NCI-H1694 (cell line): ENCODE data around the gene TXNRD2.
A peak's percentile ranks its signal among the peaks of the same experiment; 100 is the strongest.

Experiments used
- DNase-seq: peaks from one replicate; lab custom pipeline; 2025; lab: John Stamatoyannopoulos, UW

Gene TXNRD2

DNA sequence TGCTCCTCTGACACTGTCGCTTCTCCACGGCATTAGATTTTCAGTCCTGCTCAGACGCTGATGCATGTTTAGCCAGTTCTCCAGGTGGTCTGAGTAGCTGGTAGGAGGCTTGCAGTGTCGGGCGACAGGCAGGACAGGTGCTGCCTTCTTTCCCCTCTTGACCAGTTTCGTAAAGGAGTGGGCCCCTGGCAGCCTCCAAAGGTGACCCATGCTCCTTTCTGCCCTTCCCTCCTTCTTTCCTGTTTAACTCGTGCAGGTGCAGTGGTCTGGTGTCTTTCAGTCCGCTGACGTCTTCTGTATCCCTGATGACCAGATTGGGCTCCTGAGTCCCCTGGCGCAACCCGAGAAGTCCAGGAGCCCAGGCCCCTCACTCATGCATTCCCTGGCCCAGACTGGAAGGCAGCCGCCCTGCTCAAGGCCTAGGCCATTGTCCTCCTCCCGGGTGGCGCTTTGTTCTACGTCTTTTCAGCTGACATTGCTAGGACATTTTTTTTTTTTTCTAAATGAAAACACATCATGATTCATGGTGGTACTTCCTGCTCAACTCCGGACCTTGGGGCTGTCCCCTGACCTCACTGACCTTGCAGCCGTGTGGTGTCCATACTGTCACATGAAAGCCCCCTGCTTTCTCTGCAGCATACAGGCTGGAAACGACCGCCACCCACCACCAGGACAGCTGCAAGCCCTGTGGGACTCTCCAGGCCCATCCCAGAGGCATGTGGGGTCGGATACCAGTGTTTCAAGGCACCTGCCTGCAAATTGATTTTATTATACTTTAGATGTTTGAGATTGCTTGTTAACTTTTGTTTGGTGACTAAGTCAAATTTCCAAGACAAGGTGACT is 25.5 kb upstream of the TXNRD2 start:
- no peak for DNase-seq

- DNase-seq: peak; percentile 28
Observed at GRCh38 chr22:19965771-19966709, 24.4 kb upstream of the TXNRD2 start.

GRCh38 chr22:19964701-19965386 is 23.2 kb upstream of the TXNRD2 start:
- no peak for DNase-seq

- DNase-seq: no peak
Observed at GRCh38 chr22:19963863-19964642, 22.4 kb upstream of the TXNRD2 start.

DNA sequence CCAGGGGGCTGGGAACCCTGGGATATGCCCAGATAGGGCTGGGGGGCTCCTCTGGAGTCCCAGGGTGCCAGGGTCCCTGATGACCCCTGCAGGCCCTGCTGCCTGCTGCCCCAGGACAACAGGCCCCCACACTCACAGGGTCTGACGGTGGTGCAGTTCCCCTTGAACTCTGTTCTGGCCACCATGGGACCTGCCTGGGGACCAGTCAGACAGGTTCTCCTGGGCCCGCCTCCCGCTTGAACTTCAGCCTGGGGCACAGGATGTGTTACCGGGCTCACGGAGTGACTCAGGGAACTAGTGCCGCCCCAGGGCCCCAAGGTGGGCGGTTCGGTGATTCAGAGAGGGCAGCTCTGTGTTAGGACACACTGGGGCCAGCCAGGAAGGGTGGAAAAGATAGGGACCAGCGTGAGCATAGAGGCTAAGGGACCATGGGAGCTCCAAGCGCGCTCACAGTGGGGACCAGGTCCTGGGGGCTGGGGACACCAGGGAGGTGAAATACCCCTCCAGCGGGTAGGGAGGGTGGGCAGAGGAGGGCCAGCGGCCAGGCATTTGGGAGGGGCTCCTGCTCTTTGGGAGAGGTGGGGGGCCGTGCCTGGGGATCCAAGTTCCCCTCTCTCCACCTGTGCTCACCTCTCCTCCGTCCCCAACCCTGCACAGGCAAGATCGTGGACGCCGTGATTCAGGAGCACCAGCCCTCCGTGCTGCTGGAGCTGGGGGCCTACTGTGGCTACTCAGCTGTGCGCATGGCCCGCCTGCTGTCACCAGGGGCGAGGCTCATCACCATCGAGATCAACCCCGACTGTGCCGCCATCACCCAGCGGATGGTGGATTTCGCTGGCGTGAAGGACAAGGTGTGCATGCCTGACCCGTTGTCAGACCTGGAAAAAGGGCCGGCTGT is 21.5 kb upstream of the TXNRD2 start:
- no peak for DNase-seq

DNA sequence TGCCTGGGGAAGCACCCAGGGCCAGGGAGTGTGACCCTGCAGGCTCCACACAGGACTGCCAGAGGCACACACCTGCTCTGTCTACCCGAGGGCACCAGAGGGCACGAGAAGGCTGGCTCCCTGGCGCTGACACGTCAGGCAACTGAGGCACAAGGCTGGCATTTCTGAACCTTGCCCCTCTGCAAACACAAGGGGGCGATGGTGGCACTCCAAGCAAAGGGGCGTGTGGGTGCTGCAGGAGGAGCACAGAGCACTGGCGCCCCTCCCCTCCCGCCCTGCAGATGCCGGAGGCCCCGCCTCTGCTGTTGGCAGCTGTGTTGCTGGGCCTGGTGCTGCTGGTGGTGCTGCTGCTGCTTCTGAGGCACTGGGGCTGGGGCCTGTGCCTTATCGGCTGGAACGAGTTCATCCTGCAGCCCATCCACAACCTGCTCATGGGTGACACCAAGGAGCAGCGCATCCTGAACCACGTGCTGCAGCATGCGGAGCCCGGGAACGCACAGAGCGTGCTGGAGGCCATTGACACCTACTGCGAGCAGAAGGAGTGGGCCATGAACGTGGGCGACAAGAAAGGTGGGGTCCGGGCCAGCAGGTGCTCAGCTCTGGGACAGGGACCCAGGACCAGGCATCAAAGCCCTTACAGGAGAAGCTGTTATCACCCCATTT is 20.8 kb upstream of the TXNRD2 start:
- peak; percentile 67 for DNase-seq

DNA sequence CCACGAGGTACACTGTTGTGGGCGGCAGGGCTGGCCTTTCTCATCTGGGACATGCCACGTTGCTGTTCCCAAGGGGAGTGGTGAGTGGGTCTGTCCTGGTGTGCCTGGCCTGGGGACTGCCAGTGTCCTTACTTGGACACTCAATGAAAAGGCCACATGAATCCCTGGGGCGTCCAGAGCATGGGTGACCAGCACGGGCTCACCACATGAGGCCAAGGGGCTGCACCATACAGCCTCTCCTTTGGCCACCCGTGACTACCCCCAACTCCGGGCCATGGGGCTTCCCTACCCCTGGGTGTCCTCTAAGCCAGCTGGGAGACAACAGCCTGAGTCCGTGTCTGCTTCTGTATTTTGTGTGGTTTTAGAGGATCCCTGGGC is 20.2 kb upstream of the TXNRD2 start:
- DNase-seq: no peak

DNA sequence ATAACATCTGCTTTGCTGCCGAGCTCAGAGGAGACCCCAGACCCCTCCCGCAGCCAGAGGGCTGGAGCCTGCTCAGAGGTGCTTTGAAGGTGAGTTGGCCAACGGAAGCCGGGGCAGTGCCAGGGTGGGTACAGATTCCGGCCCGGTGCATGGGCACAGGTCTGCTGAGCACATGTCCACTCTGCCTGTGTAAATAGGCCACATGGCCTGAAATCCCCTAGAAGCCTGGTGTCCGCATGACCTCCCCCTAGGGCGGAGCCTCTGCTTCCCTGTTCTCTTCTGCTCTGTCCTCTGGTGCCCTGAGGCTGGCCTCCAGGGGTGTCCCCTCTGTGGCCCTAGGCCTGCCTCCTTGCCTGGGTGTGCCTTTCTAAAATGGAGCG is 19.6 kb upstream of the TXNRD2 start:
- DNase-seq: no peak

- no peak for DNase-seq
Observed at GRCh38 chr22:19960491-19961200, 19.0 kb upstream of the TXNRD2 start.

DNA sequence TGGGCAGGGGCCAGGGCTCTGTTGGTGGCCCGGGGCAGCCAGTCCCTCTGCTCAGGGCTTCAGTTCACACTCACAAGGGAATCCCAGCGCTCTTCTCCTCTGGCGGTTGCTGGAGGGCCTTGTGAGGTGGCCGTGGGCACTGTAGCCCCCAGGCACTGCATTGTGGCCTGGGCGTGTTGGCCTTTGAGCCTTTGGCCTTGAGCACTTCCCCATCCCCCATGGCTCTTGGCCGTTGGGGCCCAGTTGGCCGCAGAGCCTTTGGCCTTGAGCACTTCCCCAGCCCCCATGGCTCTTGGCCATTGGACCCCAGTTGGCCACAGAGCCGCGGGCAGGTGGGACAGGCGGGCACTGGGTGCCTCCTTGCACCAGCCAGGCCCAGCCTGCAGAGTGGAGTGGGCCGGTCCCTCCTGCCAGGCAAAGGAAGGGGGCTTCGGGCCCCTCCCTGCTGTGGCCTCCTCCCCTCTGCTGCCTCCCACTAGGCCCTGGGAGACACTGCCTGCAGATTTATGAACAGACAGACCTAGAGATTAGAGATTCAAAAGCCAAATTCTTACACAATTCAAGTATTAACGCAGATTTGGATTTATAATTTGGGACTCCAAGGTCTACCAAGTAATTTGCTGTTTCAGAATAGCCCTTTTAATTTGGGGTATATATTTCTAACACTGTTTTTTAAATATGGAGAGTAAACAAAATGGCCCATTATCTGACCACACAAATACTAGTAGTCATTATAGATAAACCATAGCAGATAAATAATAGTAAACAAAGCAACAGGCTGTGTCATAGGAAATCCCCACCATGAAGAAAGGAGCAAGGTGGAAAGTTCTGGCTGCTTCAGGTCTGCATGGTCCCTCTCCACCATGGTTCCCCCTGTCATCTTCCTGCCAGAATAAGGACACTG is 18.2 kb upstream of the TXNRD2 start:
- no peak for DNase-seq

DNA sequence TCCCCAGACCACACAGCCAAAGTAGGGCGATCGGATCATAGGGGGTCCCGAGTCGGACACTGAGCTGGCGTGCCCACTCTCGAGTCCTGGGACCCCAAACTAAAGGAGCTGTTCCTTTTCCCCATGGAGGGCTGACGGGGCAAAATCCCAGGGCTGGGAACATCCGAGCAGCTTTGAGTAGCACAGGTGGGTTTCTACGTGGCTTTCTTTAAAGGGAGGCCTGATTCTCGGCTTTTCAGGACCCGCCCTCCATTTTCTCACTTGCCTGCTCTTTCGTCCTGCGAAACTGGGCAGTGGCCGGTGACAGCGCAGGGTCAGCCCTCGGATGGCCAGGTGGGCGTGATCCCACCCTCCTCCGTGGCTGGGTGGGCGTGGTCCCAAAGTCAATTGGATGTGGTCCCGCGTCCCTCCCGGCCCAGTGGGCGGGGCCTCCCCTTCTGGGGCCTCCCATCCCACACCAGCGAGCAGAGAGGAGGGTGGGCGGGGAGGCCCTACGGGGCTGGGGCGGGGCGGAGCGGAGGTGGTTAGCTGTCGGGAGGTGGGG is 17.5 kb upstream of the TXNRD2 start:
- no peak for DNase-seq

GRCh38 chr22:19958083-19959042 is 16.7 kb upstream of the TXNRD2 start:
- no peak for DNase-seq

- DNase-seq: no peak
Observed at GRCh38 chr22:19957445-19957844, 15.8 kb upstream of the TXNRD2 start.

DNA sequence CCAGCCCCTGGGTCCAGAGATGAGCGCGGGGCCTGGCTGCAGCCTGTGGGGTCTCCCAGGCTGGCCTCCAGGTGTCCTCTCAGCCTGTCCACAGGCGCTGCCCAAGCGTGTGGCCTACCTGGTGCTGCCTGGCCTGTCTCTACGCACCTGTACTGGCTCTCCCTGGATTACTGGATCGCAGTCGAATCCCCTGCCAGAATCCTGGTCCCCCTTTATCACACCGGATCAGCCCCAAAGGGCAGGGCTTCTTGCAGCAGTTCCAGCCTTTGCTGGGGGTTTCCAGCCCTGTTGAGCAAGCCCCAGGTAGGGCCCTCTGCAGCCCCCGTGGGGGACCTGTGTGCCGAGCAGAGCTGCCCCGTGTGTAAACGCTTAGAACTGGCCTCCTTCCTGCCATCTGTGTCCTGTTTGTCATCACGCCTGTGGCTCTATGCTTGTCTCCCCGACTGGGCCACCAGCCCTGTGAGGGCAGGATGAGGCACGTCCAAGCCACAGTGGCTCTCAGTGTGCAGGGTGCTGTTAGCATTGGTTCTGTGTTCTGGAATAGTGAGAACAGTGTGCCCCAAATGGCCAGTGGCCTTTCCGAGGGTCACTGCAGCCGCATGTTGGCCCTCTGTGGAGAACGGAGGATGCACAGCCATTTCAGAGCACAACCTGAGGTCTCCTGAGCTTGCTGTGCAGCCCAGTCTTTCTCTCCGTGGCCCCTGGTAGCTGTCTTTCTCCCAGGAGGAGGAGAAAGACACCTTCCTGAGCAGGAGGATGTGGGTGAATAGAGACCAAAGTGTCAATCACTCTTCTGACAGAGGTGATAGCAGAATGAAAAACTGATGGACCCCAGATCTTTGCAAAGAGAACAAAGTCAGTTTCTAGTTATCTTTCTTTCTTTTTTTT is 13.9 kb upstream of the TXNRD2 start:
- DNase-seq: peak; percentile 56

GRCh38 chr22:19951346-19951745 is 9.7 kb upstream of the TXNRD2 start:
- no peak for DNase-seq
